Measurements from ENCODE around the gene PAM.

- TF ChIP-seq CTCF (IDR thresholded peaks at IDR 0.05) = no peak
- no peak for TF ChIP-seq SIN3A (IDR thresholded peaks at IDR 0.05; ENCODE audit: borderline replicate concordance, insufficient read depth, low read depth, low read length)
These were observed 38.9 kb downstream of the PAM start for GRCh38 chr5:102794047-102794446.

Data from Panc1 (cell line).